ENCODE data around the gene GPC6. TPM values are rescaled to one million over a fixed set of nuclear protein-coding genes. Genes with fewer than 3 reads are reported as not detected.

GPC6 gene
- total RNA-seq, 1 experiment from 2014 or later: not detected

GRCh38 chr13:93293710-93294109, 67.1 kb downstream of the GPC6 start:
- no peaks in the 10 kb centered on the region for H3K9me3 ChIP-seq (ENCODE audit: insufficient read depth, low read depth)
- H3K4me1 ChIP-seq (replicated peaks; ENCODE audit: insufficient read depth): no peaks in the 10 kb centered on the region
- H3K9me2 ChIP-seq (ENCODE audit: insufficient read depth): no peaks in the 10 kb centered on the region
- DNase-seq: no peak
- no TSS peak for BruUV-seq (replicated peaks)
- no peak overlapping the region for H3K27ac ChIP-seq
- no peak overlapping the region for H3K4me3 ChIP-seq
- H3K79me2 ChIP-seq (ENCODE audit: low read depth): no peaks in the 10 kb centered on the region
- H3K27me3 ChIP-seq (ENCODE audit: insufficient read depth, low read depth): no peaks in the 10 kb centered on the region
- no peaks in the 10 kb centered on the region for H3F3A ChIP-seq (ENCODE audit: insufficient read depth, low read depth)
- TF ChIP-seq, protein P1, sequence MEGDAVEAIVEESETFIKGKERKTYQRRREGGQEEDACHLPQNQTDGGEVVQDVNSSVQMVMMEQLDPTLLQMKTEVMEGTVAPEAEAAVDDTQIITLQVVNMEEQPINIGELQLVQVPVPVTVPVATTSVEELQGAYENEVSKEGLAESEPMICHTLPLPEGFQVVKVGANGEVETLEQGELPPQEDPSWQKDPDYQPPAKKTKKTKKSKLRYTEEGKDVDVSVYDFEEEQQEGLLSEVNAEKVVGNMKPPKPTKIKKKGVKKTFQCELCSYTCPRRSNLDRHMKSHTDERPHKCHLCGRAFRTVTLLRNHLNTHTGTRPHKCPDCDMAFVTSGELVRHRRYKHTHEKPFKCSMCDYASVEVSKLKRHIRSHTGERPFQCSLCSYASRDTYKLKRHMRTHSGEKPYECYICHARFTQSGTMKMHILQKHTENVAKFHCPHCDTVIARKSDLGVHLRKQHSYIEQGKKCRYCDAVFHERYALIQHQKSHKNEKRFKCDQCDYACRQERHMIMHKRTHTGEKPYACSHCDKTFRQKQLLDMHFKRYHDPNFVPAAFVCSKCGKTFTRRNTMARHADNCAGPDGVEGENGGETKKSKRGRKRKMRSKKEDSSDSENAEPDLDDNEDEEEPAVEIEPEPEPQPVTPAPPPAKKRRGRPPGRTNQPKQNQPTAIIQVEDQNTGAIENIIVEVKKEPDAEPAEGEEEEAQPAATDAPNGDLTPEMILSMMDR (conservative IDR thresholded peaks at IDR 0.05): no peak
- no peak for TF ChIP-seq EZH2 (IDR thresholded peaks at IDR 0.05; ENCODE audit: low read depth)
- no peak overlapping the region for H3K4me2 ChIP-seq
- POLR2A ChIA-PET (ENCODE audit: unreplicated experiment): no interaction called here
- no peak overlapping the region for H2AFZ ChIP-seq
- no peaks in the 10 kb centered on the region for H4K20me1 ChIP-seq (ENCODE audit: insufficient read depth)
- CTCF ChIA-PET: no interaction called here
- intact Hi-C loops (cut with micrococcal nuclease; ENCODE audit: unreplicated experiment): no loop called here
- no peaks in the 10 kb centered on the region for H3K36me3 ChIP-seq (ENCODE audit: low read depth)

DNA sequence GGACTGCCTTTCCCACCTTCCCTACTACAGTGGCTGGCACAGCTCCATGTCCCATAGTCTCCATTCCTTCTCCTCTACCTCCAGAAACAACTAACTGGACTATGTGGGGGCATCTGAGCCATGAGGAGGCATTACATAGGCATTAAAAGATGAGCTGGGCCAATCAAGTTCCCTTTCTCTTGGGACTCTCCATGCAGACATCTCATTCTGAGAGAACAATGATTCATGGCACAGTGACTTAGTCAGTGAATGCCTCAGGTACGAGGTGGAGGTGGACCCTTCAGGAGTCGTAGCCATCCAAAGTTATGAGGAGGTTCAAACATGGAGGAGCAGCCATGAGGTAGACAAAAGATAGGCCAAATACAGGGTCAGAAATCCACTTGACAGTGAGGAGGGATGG, 70.0 kb downstream of the GPC6 start:
- BruUV-seq (replicated peaks): no TSS peak
- no peaks in the 10 kb centered on the region for H3K36me3 ChIP-seq (ENCODE audit: low read depth)
- TF ChIP-seq, protein P1 (conservative IDR thresholded peaks at IDR 0.05): no peak
- no peak for TF ChIP-seq EZH2 (IDR thresholded peaks at IDR 0.05; ENCODE audit: low read depth)
- H3K9me2 ChIP-seq (ENCODE audit: insufficient read depth): no peaks in the 10 kb centered on the region
- H3K27ac ChIP-seq: no peak overlapping the region
- no peak overlapping the region for H3K4me2 ChIP-seq
- DNase-seq: no peak
- H4K20me1 ChIP-seq (ENCODE audit: insufficient read depth): no peaks in the 10 kb centered on the region
- H3K4me3 ChIP-seq: no peak overlapping the region
- intact Hi-C loops (cut with micrococcal nuclease; ENCODE audit: unreplicated experiment): no loop called here
- no peaks in the 10 kb centered on the region for H3F3A ChIP-seq (ENCODE audit: insufficient read depth, low read depth)
- no peaks in the 10 kb centered on the region for H3K27me3 ChIP-seq (ENCODE audit: insufficient read depth, low read depth)
- no peaks in the 10 kb centered on the region for H3K9me3 ChIP-seq (ENCODE audit: insufficient read depth, low read depth)
- no peak overlapping the region for H2AFZ ChIP-seq
- CTCF ChIA-PET: no interaction called here
- POLR2A ChIA-PET (ENCODE audit: unreplicated experiment): no interaction called here
- H3K79me2 ChIP-seq (ENCODE audit: low read depth): no peaks in the 10 kb centered on the region
- H3K4me1 ChIP-seq (replicated peaks; ENCODE audit: insufficient read depth): no peaks in the 10 kb centered on the region

DNA sequence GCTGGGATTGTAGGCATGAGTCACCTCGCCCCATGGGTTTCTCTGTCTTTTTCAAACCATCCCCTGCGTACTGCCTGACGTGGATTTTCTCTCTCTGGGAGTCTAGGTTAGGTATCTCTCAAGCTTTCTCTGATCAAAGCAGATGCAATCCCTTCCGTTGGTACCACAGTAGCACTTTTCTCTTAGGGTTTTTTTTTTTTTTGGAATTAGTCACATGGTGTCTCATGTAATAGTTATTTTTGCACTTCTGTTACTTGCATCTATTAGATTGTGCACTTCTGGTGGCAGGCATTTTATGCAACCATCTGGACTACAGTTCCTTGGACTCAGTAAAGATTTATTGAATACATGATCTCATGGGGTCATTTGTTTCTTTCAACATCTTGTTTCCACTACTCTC, 72.1 kb downstream of the GPC6 start:
- Histone ChIP-seq H2AFZ (no peak overlapping the region), H3F3A (ENCODE audit: insufficient read depth, low read depth) (no peaks in the 10 kb centered on the region), H3K9me3 (ENCODE audit: insufficient read depth, low read depth) (no peaks in the 10 kb centered on the region), H3K4me3 (no peak overlapping the region), H3K36me3 (ENCODE audit: low read depth) (no peaks in the 10 kb centered on the region), H3K4me1 (replicated peaks; ENCODE audit: insufficient read depth) (no peaks in the 10 kb centered on the region), H3K27me3 (ENCODE audit: insufficient read depth, low read depth) (no peaks in the 10 kb centered on the region), H3K9me2 (ENCODE audit: insufficient read depth) (no peaks in the 10 kb centered on the region), H3K4me2 (no peak overlapping the region), H4K20me1 (ENCODE audit: insufficient read depth) (no peaks in the 10 kb centered on the region), H3K27ac (no peak overlapping the region), H3K79me2 (ENCODE audit: low read depth) (no peaks in the 10 kb centered on the region)
- ChIA-PET CTCF (no interaction called here), POLR2A (ENCODE audit: unreplicated experiment) (no interaction called here)
- DNase-seq: no peak
- no TSS peak for BruUV-seq (replicated peaks)
- no peak for TF ChIP-seq EZH2 (IDR thresholded peaks at IDR 0.05; ENCODE audit: low read depth)
- TF ChIP-seq, protein P1 (conservative IDR thresholded peaks at IDR 0.05): no peak
- intact Hi-C loops (cut with micrococcal nuclease; ENCODE audit: unreplicated experiment): no loop called here
